ENCODE data around the gene HIVEP3.

Gene HIVEP3

DNA sequence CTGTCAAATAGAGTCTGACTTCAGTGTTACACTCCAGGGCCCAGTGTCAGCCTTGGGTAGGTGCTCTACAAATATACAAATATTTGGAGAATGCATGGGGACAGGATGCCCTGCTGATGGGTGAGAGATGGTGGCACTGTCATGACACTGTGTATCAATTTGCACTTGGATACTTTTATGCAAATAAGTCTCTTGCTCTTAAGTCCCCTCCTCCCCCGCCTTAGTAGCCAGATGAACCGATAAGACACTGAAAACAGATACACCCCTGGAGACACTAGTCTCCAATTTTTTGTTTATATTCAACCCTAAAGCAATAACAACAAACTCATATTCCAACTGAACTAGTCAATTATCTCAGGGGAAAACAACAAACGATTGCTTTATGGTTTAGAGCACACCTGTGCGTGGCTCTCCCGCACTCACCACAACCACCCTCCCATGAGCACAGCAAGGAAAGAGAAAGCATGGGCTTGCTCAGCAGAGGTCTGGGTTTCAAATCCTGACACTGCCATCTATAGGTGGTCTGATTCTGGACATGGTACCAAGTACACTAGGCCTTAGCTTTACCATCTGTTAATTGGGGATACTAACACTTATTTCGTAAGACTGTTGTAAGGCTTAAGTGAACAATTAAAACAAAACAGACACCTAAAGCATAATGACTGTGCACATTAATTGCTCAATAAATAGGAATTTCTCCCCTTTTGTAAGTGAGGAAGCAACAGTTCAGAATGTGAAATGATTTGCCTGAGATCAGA is 50.3 kb downstream of the HIVEP3 start:
- peak in 1 of 2 experiments; percentile 38 for DNase-seq

DNA sequence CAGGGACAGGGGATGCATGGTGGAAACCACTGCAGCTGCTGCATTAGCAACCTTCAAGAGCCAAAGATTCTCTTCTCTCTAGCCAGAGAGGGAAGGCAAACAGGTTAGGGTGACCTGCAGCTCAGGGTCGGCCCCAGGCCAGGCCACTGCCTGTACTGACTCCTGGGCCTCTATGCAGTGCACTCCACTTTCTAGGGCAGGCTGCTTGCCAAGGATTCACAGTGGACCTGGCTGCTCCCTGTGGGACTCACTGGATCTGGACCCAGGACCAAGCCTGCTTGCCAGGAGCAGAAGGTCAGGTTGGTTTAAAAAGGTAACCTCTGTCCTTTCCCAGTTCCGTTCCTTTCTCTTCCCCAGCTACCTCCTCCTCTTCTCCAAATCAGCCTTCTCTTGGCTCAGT is 52.4 kb downstream of the HIVEP3 start:
- no peak for DNase-seq

DNA sequence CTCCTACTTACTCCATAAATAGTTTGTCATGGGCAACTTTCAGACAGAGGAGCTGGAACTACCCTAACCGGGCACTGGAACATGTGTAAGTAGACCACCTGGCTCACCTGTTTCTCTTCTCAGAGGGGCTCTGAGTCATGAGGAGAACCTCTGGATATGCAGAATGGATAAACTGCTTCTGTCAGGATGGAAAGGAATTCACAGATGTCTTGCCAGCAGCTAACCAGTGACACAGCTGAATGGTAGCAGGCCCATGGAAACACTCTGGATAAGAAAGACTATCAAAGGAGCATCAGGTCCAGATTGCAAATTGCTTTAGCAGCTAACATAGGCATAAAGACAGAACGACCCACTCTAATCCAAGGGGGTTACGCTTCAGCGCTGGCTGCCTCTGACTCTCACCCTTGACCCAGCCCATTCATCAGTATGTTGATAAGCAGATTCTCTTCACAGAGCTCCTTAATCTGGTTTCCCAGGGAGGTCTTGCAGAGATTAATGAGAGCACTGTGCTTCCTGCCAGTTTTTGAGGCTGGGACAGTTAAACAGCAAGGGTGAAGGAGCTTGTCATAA is 54.2 kb downstream of the HIVEP3 start:
- no peak for DNase-seq

DNA sequence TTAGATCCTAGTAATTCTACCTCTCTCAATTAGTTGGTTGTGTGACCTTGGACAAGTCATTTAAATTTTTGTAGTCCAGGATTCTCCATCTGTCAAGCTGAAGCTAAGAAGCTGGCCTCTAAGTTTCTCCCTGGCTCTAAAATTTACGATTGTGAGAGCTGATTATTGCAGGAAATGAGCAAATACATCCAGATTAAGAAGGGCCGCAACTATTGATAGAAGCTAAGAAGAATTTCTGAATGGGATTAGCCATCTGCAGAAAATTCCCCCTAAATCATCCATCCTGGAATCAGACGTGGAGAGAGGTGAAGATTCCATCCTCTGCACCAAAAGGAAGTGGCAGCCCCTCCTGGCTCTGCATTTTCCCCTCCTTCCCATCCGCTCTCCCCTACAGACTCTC is 55.0 kb downstream of the HIVEP3 start:
- no peak for DNase-seq

DNA sequence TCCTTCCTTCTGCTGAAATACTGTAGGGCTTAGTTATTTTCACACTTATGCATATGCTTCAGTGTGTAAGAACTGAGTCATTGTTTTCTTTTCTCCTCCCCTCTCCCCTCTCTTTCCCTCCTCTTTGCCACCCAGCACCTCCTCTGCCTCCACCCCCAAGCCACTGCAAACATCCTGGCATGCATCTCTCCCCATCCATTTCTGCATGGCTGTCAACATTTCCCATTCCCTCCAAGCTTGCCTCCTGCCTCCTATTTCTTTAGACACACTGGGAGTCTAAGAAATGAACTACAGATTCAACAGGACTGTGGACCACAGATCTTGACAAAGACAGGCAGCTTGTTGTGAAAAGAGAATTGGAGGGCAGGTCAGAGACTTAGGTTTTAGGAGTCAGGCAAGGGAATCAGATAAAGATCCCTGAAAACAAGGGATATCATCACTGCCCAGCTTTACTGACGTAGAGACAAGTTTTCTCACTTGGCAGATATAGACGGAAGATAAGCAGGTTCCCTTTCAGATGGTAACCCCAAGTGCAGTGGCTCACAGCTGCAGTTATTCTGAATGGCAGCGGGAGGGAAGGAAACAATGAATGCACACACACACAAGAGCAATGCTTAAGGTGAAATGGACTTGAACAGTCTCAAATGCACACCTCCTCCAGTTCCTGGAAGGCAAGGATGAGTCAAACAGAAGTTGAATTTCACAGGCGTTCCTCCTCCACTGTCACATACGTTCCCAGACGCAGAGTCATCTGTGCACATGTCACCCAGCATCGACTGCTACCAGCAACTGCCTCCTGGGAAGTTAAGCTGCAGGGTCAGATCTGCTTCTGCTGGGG is 56.1 kb downstream of the HIVEP3 start:
- DNase-seq, result peak; percentile 61 to 74

DNA sequence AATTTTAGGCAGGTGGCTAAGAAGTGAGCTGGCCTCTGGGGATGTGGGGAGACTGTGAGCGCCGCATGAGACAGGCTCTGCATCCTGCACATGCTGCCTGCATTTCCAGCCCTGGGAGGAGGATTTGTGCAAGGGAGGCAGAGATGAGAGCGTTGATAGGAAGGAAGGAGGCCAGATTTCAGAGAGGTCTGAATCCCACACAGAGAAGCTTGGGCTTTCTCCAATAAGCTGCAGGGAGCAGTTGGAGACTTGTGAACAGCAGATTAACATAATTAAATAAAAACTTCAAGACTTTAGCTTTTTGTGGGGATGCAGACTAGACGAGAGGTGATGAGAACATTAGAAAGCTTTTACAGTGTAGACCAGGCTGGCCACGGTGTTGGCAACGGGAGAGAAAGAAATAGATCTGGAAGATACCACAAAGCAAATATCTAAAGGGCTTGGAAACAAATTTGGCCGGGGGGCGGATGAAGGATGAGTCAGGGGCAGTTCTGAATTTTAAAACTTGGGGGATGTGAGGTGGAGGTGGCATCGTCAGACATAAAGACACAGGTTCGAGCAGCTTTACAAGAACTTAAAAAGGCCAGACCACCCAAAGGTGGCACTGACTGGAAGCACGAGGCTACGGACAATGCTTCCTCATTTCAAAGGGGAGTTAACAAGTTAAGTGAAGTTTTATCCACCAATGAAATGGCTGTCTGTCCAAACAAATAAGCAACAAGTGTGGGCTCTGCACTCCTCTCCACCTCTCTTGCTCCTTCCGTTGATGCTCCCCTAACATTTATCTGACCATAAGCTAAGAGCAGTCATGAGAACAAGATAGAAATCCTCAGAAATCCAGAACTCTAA is 57.0 kb downstream of the HIVEP3 start:
- no peak for DNase-seq

DNA sequence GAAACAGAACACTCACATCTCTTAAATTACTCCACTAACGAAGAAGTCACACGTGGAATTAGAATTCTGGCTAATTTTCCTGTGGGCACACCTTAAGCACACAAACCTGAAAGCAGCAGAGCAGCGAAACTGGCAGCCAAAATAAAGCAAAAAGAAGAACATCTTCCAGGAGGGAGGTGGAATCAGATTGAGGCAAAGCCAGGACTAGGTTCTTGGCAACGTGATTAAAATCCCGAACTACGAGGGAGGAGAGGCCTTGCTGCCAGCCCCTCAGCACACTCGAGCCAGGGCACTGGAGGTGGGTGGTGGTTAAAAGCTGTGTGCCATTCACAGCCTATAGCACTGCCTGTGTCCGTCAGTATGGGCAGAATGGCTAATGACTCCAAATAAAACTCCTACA is 58.0 kb downstream of the HIVEP3 start:
- DNase-seq, result no peak

DNA sequence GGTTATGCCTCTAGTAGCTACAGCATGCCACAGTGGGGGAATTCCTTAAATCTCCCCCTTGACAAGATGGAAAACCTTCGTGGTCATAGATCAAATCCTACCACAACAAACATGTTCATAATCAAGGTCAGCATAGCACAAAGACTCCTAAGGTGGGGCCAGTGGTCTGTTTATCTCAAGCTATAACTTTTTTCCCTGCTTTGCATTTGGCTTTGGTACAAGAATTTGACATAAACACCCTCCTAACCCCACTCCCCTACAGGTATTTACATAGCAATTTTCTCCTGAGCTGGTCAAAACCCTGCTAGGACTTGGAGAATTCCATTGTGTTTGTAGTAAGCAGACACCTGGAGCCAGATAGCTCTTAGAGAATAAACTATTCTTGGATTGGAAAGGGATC is 58.5 kb downstream of the HIVEP3 start:
- no peak for DNase-seq

DNA sequence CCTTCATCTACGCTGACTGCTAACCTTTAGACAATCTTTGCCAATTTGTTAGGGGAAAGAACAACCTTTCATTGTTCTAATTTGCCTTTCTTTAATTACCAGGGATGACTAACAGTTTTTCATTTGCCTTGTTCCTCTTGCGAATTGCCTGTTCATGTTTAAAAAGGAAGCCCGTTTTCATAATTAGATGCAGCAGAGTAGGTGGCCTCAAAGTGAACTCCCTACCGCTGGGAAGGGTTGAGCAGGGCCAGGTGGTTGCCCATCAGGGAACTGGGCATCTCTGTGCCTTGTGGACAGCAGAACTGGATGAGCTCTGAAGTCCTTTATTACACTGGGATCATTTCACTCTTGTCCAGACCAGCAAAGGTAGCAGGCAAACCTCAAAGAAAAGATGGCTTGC is 59.0 kb downstream of the HIVEP3 start:
- DNase-seq, result no peak

DNA sequence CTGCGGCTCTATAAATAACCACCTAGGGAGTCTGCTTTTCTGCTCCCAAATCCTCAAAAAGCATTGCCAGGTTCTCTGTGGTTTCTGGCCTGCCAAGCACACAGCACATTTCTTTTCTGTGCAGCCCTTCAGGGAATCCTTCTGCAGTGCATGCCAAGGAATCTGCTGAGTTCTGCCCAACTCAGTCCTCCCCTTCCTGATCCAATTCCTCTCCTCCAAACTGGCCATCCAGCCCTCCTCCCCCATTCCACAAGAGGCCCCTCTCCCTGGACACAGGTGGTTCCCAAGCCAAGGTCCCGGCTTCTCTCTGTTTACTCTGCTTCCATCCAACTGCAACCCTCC is 61.8 kb downstream of the HIVEP3 start:
- no peak for DNase-seq

DNA sequence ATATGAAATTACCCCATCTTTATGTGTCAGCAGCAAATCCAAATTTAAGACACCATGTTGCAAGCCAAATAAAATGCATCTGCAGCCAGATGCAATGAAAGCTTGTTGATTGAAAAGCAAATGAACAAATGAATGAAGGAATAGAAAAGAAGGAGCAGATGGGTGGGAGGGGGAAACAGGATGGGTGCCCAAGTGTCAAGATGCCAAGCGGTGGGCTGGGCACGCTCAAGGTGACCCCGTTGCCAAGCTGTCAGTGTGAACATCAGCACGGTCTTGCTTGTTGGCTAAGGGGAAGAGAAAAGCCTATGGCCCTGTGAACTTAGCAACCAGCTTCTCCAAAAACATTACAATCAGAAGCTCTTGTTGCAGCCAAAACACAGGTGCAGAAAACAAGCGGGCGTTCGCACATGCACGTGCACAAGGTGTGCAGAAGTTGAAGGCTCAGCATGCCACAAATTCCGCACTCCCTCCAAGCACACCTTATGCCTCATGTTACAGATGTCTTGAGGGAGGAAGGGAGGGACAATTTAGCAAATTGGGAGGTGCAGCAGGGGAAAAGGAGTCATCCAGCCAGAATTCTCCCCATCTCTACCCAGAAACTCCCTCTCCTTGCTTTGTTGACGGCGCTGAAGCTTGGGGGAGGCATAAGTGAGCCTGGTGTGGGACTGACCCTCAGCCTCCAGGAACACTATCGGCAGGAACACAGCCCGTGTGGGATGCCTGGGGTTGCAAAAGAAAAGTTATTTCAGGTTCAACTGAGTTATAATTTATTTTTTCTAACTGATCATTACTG is 62.4 kb downstream of the HIVEP3 start:
- no peak for DNase-seq

DNA sequence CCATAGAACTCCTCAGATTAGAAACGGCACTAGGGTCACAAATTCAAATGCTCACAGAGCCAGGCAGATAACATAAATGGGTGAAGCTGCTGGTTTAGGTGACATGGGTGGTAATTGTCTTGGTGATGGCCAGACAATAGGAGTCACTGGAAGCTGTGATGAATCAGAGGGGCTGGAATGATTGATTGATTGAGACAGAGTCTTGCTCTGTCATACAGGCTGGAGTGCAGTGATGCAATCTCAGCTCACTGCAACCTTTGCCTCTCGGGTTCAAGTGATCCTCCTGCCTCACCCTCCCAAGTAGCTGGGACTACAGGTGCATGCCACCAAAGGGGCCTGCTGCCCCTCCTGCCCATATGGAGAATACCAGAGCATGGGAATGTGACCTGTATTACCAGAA is 63.0 kb downstream of the HIVEP3 start:
- no peak for DNase-seq

DNA sequence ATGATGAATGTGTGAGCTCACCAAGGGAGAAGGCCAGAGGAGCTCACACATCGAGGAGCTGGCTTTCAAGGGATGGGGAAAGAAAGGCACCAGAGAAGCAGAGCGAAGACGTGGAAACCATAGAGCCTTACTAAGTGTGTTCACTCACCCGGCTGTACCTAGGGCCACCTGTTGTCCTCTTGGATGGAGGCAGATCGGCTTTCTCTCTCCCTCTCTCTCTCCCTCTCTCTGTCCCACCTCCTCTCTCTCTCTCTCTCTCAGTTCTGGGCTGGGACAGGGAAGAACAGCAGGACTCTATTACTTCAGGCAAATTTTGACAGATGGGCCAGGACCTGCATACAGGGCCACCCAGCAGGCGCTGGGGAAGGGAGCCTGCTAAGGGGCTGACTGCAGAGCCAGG is 64.8 kb downstream of the HIVEP3 start:
- DNase-seq, result no peak

DNA sequence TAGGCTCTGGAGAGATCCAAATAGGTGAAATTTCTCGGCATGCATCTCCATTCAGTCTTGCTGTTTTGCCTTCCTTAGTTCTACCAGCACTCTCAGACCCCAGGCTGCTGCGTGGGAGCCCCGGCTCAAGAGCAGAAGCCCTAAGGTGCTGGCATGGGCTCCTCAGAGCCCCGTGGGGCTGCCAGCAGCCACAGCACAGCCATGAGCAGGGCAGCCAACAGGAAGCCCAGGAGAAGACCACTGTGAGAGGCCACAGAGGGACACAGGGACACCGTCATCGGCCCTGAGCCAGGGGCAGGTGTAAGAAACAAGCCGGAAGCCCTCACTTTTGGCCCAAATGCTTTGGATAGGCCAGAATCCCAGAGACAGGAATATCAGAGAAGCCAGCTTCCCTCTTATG is 66.6 kb downstream of the HIVEP3 start:
- no peak for DNase-seq

DNA sequence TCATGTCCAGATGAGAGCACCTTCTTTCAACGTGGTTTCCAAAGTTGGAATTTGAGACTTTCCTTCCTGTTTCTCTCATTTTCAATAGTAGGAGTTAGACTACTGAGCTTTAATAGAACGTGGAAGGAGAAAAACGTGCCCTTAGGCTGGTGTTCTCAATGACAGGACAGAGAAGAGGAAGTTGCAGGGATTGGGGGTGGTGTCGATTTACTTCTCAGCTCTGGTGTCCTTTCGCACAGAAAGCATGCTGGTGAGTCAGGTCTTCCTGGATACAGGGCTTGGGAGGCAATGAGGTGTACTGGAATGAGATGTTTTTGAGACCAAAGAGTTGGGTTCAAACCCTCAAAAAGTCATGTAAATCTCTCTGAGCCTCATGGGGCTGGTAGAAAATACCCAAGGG is 67.1 kb downstream of the HIVEP3 start:
- DNase-seq, result no peak

DNA sequence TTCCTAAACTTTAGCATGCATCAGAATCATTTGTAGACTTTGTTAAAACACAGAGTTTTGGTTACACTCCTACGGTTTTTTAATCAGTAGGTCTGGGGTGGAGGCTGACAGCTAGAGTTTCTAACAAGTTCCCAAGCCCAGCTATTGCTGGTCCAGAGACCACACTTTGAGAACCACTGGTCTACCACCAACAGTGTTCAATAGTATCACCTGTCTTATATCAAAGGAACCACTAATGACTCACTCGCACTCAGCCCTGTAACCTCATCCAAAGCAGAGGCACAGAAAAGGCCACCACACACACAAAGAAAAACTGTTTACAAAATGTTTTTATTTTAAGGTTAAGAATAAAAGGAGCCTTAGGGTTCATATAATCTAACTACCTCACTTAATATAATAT is 68.7 kb downstream of the HIVEP3 start:
- peak in 1 of 2 experiments; percentile 10 for DNase-seq

DNA sequence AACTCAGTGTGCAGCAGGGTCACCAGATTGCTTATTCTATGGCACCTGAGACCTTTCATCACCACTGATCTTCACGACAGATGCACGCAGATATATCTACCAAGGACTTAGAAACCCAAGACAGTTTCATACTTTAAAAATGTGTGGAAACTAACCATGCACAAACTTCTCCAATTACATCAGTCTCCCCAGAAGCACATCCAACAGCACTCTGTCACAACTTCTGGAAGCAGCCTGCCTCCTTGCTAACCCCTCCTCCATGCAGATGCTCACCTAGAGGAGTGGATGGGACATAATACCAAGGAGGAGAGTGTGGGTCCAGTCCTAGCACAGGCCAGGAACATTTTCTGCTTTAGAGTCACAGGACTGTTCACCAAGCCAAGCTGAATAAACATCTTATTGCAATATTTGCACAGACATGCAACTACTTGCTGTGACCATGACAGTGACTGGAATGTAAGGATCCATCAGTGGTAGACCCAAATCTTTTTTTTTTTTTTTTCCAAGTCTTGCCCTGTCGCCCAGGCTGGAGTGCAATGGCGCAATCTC is 69.4 kb downstream of the HIVEP3 start:
- DNase-seq, result no peak

DNA sequence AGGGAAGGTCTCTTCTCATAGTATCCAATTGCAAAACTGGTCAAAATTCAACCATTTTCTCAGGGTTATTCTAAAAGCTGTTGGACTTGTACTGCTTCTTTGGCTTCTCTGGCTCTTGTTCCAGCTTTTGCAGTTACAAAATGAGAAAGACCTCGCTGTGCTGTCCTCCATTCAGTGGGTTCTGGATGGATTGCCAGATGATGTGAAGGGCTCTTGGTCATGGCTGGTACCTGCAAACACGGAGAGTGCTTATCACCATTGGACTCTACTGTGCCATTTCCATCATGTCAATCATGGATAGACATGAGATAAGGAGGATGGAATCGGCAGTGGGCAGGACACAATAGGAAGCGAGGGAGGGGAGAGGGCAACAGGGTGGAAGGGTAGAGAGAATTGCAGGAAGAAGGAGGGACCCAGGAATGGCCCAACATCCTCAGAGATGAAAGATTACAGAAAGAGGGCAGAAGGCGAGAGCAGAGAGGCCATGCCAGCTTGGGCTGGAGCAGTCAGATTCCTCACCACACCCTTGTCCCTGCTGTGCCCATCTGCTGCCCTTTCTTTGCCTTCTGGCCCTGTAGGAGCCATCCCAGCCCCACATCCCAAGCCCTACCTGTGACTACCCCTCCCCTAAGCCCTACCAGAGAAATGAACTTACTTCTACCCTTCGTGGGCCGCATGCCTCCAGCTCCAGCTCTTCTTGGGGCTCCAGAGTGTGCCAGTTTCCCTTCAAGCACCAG is 70.3 kb downstream of the HIVEP3 start:
- DNase-seq, result no peak

DNA sequence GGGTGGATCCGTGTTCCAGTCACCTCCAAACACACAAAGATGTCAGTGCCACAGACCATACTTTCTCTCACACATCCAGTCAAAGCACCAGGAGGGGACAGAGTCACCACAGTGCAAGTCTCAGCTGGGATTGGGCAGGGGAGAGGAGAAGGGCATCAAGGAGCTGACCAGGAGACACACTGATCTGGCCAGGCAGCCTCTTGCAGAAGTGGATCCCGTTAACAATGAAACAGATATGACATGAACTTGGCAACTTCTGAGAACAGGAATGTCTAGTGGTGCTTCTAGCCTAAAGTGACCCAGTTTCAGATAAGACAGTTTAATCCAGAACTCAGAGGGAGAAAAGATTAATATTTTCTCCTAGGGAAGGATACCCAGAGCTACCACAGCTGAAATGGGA is 71.0 kb downstream of the HIVEP3 start:
- DNase-seq, result no peak

DNA sequence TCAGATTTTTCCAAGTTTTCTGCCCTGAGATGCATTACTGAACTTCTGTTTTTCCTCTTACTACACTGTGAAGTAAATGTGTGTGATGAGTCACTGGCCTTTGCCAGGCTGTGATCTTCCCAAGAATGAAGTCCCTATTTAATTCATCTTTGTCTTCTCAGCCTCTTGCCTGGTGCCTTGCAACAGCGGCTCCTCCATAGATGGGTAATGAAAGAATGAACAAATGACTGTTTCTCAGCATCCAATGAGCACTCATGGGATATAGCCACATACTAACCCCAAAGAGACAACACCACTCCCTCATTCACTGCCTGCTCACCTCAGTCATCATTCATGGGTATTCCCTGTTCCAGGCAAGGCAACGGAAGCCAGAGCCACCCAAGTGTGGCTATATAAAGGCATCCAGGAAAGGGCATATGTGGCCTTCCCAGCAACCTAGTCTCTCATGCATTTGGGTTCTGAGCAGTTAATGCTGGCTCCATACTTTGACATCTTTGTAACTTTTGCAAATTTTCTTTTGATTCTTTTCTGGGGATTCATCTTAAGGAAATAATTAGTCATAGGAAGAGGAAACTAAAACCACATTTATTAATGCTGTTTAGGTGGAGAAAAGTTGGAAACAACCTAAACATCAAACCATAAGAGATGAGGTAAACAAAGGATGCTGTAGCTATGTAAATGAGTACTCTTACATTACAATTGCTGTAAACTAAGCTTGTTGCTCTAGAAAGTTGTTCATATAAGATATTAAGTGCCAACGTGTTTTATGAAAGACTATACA is 71.9 kb downstream of the HIVEP3 start:
- no peak for DNase-seq

Measured in activated CD4-positive, alpha-beta T cell treated with anti-CD3 and anti-CD28 coated beads, Interleukin-2, amount 50 U/mL, for 48 hours (primary cell).